GM19351 (cell line): ENCODE data around the gene ADARB2.
"Not testable (repeated sequence)": the region's sequence is repeated elsewhere in the genome, so short reads cannot be mapped to it uniquely, and the experiment has no call there.

Experiments
- ATAC-seq: cut with Tn5 transposase; IDR thresholded peaks from one replicate; pipeline ENCODE4 v1.9.1; 2021; ENCODE audit warnings: mild to moderate bottlenecking, moderate library complexity; ENCODE audit not compliant: unreplicated experiment

Gene ADARB2

DNA sequence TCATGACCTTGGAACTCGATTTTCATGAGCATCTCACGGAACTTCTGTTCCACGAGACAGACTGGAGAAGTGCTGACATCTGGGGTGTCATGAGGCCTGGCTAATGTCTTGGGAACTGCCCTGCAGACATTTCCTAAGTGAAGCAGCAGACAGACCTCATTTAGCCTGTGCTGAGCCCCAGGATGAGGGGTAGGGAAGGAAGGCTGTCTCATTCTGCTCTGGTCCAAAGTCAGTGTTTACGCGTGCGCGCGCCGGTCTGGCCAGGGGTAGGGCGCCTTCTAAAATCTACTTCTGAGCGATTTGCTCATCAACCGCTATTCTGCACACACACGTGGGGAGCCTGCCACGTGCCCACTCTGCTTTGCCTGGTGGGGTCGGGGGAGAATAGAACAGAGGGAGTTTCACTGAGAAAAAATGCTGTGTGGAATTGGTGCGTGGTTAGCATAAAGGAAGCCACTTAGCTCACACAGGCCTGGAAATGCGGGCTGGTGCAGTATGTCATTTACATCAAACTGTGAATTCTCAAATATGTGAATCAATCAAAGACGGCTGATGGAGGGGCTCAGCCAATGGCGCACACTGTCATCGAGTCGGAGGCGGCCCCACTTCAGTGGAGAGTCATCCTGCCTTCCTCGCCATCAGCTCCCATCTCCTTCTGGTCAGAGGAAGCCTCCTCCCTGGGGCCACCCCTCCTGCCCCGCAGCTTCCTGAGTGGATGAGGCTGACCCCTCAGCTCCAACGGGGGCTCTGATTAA, 335.1 kb downstream of the ADARB2 start:
- ATAC-seq, result no peak

DNA sequence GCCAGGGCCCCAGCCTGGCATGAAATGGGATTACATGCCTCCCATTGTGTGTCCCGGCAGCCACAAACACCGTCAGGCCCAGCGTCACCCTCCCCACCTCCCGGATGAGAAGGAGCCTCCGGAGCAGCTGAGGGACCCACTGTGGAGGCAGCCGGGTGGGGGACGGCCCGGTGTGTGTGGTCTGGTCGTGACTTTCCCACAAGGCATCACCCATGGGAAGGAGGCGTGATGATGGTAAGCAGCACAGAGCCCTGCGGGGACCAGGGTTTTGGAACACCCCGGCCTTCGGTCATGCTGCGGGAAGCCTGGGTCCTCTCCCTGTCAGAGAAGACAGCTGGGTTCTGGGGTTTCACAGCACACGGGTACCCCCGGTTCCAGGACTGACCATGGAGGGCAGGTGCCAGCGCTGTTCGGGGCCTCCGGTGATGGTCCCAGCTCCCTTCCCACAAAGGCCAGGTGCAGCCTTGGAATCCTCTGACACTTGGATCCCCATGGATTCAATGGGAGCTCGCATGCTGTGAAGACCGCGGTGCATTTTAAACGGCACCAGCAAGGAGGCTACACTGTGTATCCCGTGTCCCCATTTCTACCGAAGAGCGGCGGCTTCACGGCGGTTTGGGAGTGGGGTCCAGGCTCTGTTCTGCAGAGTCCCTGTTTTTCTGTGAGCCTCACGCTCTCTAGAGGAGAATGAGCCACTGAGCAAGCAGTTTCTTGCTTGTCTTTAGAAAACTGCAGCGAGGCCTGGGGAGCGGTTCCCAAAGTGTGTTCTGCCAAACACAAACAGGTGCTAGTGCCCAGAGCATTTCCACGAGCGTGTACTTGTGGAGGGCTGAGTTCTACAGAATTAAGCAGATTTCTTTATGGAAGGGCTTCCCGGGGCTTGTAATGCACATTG, 336.0 kb downstream of the ADARB2 start:
- no peak for ATAC-seq

DNA sequence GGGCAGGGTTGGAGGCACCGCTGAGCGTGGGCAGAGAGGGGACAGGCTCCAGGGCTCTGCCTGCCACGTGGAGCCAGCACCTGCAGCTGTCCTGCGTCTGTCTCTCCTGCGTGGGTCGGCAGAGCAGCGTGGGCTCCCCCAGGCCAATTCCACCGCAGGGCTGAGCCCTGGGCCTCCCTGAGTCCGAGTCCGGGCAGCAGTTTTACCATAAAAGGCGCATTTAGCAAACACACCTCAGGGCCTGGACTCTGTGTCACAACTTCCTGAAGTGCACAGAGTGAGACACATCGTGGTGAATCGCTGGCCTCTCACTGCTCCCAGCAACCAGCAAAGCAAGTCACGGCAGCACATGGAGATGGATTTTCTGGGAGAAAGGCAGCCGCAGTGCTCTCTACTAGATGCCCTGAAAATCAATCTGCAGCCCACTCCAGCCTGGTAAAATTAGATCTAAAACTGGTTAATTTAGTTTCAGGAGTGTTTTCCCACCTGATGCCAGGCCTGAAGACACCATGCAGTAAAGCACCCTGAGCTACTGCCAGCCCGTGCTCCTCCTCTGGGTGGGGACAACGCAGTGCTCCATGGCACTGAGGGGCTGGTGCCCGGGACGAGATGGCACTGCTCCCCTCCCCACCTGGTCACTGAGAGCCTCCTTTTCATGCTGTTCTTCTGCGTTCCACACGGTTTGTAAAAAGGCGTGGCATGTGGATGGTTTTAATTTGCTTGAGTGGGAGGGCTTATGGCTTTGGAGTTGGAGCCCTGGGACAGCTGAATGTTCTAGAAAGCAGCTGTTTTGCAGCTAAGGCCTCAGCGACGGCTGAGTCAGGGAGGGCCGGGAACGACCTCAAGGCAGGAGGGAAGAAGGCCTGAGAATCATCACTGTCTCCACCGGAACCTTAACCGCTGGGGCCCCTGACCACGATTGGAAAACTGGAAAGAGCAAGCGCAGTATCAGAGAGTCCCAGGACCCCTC, 336.9 kb downstream of the ADARB2 start:
- ATAC-seq, result no peak

DNA sequence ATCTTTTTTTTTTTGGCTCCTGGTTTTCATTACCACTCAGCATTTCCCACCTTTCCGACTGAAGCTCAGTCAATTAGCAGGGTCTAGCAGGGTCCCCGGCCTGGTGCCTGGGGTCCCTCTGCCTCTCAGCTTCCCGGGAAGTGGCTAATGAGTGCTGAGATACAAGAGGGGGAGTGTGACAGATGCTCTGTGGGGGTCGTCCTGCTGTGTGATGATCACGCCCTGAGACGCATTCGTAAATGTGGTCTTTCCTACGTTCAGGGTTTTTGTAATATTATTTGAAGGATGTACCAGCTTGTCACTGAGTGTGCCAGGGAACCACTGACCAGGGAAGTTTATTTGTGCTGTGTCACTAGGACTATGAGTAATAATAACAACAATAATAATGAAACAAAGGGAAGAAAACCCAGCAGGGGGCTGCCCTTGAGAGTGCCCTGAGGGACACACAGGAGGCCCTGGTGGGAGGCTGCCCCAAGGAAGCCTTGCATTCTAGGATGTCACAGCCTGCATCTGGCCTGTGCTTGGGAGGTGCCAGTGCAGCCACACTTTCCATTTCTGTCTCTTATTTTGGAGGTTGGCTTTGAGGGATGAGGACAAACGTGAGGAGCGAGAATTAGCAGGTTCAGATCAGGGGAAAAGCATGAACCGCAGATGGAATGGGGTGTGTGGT, 337.8 kb downstream of the ADARB2 start:
- ATAC-seq, result no peak

DNA sequence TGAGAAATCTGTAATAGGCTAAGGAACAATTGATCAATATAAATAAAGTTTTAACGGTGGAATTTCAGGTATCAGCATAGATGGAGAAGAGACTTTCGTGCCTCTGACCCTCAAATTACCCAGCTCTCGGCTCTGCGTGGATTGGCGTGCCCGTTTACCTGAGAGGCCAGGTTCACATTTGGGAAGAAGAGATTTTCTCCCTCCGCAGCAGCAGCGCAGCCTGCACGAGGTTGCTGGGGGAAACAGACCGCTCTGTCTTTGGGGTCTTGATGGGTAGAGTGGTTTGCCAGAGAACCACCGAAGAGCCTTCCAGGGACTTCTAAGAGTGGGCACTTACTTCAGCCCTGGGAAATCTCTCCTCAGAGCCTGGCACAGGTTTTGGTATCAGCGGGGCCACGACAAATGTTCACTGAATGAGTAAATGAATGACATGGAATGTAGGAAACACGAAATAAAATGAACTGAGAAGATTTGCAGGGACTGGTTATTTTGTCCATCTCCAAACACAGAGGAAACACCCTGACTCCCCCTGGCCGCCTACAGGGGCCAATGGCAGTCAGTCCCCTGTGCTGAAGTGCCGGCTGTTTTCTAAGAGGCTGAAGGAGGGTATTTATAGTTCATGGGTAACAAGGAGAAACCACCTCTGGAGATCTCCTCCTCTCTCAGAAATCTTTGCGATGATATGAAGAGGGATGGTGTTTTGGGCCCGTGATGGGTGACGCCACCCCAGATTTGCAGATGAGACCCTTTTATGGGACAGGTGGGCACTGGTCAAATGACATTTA, 338.5 kb downstream of the ADARB2 start:
- no peak for ATAC-seq

DNA sequence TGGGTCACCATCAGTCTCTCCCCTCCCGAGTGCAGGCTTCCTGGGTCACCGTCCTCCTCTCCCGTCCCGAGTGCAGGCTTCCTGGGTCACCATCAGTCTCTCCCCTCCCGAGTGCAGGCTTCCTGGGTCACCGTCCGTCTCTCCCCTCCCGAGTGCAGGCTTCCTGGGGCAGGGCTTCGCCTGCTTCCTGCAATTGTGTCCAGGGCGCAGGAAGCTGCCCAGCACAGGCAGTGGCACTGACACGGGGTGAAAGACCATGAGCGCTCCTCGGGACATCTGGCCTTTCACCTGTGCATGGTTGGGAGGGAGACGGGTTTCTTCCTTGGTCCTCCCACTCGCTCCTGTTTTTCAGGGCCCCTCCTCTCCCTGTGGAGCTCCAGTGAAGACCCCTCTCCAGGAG, 339.2 kb downstream of the ADARB2 start:
- ATAC-seq, result not testable (repeated sequence)

DNA sequence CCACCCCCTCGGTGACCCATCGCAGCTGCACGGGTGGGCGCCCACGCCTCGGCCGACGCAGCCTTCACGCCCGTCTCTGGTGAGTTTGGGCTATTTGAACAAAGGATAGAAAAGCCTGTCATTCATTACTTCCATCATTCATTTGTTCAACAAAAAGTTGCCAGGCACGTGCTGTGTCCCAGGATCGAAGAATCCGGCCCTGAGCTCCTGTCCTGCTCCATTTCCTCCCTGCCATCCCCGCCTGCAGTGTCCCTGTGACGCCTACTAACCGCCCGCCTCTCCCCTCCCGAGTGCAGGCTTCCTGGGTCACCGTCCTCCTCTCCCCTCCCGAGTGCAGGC, 341.1 kb downstream of the ADARB2 start:
- no peak for ATAC-seq

DNA sequence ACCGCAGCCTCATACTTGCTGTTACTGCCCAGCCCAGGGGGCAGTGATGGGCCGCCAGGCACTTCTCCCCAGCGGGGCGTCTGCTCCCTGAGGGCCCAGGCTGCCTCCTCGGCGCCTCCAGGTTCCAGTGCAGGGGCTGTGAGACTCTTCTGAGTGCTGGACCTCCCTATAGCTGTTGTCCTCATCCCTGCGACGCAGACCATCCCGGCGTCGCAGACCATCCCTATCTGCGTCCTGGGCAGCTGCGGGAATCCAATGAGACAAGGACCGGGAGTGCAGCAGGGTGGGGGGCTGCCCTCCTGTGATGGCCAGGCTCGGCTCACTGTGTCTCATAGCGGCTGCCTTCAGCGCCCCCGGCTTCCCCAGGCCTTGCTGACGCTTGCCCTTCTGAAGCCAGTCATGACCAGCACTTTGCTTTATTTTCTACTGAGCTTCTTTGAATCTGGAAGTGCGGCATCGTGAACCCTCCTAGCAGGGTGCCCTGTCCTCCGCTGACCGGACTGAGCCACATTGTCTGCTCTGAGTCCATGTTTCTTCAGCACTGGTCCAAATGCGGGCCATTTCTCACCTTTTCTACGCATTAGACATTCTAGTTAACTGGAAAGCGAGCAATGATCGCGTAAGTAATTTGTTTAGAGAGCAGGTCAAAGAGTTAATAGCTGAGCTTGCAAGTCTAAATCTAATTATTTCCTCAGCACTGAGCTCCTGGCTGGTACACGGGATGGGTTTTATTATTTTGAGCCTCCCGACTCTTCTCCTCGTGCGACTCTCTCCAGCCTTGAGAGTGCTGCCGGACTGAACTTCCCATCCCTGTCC, 341.6 kb downstream of the ADARB2 start:
- no peak for ATAC-seq

DNA sequence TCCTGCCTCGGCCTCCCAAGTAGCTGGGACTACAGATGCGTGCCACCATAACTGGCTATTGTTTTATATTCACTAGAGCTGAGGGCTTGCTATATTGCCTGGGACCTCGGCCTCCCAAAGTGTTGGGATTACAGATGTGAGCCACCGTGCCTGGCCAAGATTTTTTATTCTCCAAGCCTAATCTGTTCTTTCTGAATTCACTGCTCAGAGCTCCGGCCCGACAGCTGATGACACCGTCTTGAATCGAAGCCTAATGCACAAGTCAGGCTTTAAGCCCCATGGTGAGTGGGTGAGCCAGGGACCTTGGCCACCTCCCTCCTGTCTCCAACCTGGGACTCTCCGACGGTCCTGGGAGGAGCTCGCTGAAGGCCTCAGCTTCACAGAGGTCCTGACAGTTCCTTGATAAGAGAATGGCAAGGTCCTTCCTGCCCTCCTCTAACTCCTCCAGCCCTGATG, 342.3 kb downstream of the ADARB2 start:
- no peak for ATAC-seq

DNA sequence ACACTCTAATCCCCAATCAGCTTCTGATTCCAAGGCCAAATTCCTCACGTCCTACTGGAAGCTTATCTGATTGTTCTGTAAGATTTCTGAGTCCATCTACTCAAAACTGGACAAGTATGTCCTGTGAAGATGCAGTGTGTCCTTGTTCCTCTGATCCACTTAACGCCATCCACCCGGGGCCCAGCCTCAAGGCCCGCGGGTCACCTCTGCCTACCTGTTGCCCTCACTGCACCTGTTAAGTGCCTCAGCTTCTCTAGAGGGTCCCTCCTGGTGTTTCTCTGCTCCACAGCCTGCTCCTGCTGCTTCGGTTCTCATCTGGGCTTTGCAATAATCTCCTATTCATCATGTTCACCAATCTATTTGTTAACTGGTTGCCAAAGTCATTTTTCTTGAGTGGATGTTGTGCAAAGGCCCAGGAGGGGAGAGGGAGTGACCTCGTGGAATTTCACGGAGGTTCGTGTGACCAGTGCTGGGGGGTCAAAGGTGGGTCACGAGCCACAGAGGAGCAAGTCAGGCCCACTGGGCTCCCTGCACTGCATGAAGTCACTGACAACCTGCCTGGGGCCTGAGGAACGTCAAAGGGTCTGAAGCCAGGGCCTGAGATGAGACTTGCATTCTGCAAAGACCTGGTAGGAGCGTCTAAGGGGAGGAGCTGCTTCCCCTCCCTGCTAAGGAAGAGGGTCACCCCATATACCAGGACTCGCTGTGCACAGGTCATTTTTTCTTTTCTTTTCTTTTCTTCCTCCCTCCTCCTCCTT, 343.0 kb downstream of the ADARB2 start:
- ATAC-seq, result no peak

DNA sequence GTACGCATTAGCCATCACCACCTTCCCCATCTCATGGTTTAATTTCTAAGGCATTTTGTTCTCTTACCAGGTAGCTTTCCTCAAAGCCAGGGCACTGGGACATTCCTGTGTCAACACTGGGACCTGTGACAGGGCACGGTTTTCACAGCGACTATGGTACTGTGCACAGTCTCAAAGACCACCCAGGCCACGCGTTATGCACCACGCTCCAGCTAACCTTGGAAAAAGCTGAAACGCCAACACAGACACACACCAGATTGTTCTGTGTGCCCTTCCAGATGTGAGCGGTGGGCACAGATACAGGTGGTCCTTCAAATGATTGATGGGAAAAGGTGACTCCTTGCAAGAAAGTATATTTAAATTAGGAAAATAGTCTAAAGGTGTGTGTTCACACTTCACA, 343.8 kb downstream of the ADARB2 start:
- ATAC-seq, result no peak

DNA sequence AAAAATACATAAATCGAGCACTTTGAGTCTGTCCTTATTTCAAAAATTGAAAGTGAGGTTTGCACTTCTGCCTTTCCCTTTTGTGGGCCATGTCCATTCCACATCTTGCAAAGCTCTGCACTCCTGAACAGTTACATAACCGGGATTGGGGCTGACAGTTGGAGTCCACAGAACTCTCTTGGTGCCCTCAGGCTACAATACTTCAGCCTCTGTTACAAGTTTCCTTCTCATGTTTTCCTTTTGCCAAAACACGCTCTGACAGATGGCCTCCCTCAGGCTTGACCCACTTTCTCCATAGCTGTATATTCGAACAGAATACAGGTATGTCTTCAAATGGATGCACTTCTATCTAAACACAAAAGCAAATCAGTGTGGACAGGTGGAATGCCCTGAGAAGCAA, 345.2 kb downstream of the ADARB2 start:
- ATAC-seq, result no peak

DNA sequence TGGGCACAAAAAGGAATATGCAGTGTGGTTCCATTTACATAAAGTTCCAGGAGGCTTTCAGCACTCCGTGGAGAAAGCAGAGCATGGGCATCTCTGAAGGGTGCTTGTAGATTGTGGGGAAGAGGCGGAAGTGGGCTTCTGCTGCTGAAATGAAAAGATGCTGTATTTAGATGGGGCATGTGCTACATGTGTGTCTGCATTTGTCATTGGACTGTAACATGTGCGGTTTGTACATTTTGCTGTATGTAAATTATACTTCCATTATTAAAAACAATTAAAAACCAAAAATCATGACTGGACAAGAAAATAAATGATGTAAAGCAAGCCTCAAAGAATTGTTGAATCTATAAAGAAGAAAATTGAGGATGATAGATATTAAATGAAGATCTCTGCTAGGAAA, 347.1 kb downstream of the ADARB2 start:
- no peak for ATAC-seq

DNA sequence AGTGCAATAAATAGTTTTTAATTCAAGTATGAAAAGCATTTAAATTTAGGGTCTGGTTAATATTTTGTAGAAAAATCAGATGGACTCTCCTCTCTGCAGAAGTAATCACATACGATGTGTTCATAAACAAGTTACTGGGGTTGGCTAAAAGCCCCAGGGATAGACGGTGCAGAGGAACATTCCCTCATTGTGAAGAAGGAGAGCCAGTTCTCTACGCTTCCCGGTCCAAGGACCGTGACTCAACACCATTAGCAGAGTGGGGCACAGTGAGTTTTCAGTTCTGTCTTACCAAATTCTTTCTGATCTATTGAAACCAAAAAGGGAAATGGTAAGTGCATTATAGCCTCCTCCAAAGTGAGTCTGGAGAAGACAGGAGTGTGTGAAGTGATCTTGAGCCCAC, 353.3 kb downstream of the ADARB2 start:
- no peak for ATAC-seq

DNA sequence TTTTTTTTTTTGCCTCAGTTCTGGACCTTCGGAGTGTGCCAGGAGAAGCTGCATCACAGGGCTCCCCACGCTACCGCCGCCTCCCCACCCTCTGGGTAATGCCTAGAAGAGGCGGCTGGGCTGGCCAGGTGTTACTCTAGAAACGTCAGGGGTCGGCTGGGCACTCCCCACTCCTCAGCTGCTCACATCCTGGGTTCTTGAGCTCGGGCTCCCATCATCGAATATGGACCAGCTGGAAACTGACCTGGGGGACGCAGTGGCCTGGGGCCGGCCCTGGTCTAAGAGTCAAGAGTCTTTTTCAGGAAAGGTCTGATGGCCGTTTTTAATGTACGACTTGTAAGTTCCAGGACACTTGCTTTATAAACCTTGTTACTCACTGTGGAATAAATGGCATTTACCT, 354.6 kb downstream of the ADARB2 start:
- ATAC-seq, result no peak

DNA sequence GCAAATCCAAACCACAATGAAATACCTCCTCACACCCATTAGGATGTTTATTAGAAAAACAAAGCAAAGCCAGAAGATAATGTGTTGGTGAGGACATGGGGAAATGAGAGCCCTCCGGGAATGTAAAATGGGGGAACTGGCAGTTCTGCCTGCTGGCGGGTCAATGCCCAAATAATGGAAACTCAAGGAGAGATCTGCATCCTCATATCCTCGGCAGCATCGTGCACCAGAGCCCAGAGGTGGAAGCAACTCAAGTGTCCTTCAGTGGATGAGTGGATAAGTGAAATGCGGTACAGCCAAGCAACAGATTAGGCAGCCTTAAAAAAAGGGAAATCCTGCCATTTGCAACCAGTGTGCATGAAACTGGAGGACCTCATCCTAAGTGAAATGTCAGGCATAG, 356.0 kb downstream of the ADARB2 start:
- ATAC-seq, result no peak

DNA sequence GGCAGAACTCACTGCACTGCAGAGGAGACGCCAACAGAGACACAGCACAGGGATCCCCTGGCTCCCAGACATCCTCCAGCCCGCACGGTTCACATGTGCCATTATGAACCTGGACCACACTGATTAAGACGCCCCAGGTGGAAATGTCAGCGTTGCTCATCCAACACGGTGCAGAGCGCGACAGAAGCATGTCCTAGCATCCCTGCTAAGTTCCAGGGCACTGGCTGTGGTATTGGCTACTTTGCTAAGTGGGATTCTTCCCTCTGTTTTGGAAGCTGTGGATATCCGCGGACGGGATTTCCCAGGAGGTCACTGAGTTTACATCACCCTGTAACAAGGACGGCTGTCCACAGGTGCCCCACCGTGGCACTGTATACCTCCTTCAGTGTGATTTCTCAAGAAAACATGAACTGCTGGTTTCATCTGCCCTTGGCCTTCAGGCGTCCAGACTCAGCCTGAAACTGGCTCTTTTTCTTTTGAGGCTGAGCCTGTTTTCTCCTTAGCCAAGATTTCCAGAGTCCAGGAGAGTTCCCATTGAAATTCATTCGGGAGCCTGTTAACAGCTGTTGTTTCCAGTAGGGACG, 357.1 kb downstream of the ADARB2 start:
- no peak for ATAC-seq

DNA sequence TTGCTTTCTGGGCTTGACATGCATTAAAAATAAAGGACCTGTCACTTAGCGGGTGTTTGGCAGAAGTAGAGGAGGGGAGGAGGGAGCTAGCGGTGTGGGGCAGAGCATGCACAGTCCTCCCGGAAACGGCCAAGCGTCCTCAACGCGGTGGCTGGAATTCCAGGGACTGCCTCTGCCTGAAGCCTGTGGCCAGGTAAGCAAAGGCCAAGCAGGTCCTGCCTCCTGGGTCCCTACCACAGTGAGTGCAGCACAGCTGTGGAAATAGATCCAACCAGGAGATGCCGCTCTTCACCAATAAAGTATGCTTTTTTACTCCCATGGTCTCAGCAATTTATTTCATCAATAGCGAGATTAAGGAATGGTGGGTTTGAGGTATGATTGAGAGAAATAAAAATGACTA, 357.7 kb downstream of the ADARB2 start:
- ATAC-seq, result no peak
